Activated T-cell treated with anti-CD3 and anti-CD28 coated beads, Interleukin-2, amount 50 U/mL, for 4 hours (primary cell): ENCODE measurements around the gene CDK4. TPM values are rescaled to one million over a fixed set of nuclear protein-coding genes. Genes with fewer than 3 reads are reported as not detected.
"Not testable (repeated sequence)": the region's sequence is repeated elsewhere in the genome, so short reads cannot be mapped to it uniquely, and the experiment has no call there.

Experiments
- ATAC-seq, 2 donors: fragments of 200-7000 bp; cut with Tn5 transposase; one replicate each; pipeline ENCODE4 v1.10.0; 2021
- DNase-seq: peaks from one replicate; pipeline ENCODE4 v3.0.0-alpha.2; 2020
- H3K27me3 Mint-ChIP-seq: one replicate; pipeline ENCODE4 v1.8.0; 2021; ENCODE audit warnings: low read depth, mixed read lengths
- H3K36me3 Mint-ChIP-seq: one replicate; pipeline ENCODE4 v1.8.0; 2022; ENCODE audit warnings: mixed read lengths; ENCODE audit not compliant: insufficient read depth
- H3K4me1 Mint-ChIP-seq: one replicate; pipeline ENCODE4 v1.8.0; 2021; ENCODE audit warnings: low read depth, mixed read lengths
- H3K4me3 Mint-ChIP-seq: one replicate; pipeline ENCODE4 v1.8.0; 2021; ENCODE audit warnings: mild to moderate bottlenecking, moderate library complexity, mixed read lengths
- H3K9me3 Mint-ChIP-seq: one replicate; pipeline ENCODE4 v1.8.0; 2021; ENCODE audit warnings: mixed read lengths
- total RNA-seq, 3 donors: library from RNA; stranded (reverse); gene quantifications; one replicate each; pipeline ENCODE4 v1.2.1, GENCODE V29; 2021

The CDK4 gene
- total RNA-seq, 3 donors from 2014 or later = 347 to 382 (median 378) TPM

- Mint-ChIP-seq H3K4me1 (peaks cover 9% of the 10 kb centered on the region), H3K36me3 (peaks cover 19% of the 10 kb centered on the region), H3K4me3 (no peak overlapping the region), H3K27me3 (no peaks in the 10 kb centered on the region), H3K9me3 (no peaks in the 10 kb centered on the region)
- DNase-seq (no peak), ATAC-seq (no peak)
Measured at GRCh38 chr12:57724936-57725740, 27.0 kb downstream of the CDK4 start.

- Mint-ChIP-seq H3K4me3 (no peak overlapping the region), H3K27me3 (no peaks in the 10 kb centered on the region), H3K9me3 (no peaks in the 10 kb centered on the region), H3K36me3 (peaks cover 23% of the 10 kb centered on the region), H3K4me1 (peaks cover 9% of the 10 kb centered on the region)
- no peak for ATAC-seq
- no peak for DNase-seq
Measured at GRCh38 chr12:57724003-57724935, 27.8 kb downstream of the CDK4 start.

GRCh38 chr12:57723630-57723962, 28.5 kb downstream of the CDK4 start:
- peak in 1 of 2 donors; percentile 9 for ATAC-seq
- Mint-ChIP-seq H3K4me3 (no peak overlapping the region), H3K4me1 (peaks cover 9% of the 10 kb centered on the region), H3K9me3 (no peaks in the 10 kb centered on the region), H3K36me3 (peaks cover 24% of the 10 kb centered on the region), H3K27me3 (no peaks in the 10 kb centered on the region)
- no peak for DNase-seq

- peak in 1 of 2 donors; percentile 5 for ATAC-seq
Measured at GRCh38 chr12:57722716-57723629, 29.1 kb downstream of the CDK4 start.

GRCh38 chr12:57721846-57722608, 30.1 kb downstream of the CDK4 start:
- not testable (repeated sequence) for DNase-seq, H3K4me3 Mint-ChIP-seq, ATAC-seq, H3K4me1 Mint-ChIP-seq, H3K27me3 Mint-ChIP-seq, H3K9me3 Mint-ChIP-seq
- peaks cover 22% of the 10 kb centered on the region for H3K36me3 Mint-ChIP-seq

More at GRCh38 chr12:57722716-57723629, 29.1 kb downstream of the CDK4 start:
- H3K4me3 Mint-ChIP-seq = no peak overlapping the region
- H3K4me1 Mint-ChIP-seq = peaks cover 9% of the 10 kb centered on the region
- H3K36me3 Mint-ChIP-seq = peaks cover 24% of the 10 kb centered on the region
- H3K27me3 Mint-ChIP-seq = no peaks in the 10 kb centered on the region
- H3K9me3 Mint-ChIP-seq = no peaks in the 10 kb centered on the region
- DNase-seq = no peak

GRCh38 chr12:57720606-57721595, 31.2 kb downstream of the CDK4 start:
- H3K4me1 Mint-ChIP-seq = peaks cover 9% of the 10 kb centered on the region

GRCh38 chr12:57719777-57720605, 32.1 kb downstream of the CDK4 start:
- Mint-ChIP-seq H3K4me3 (no peak overlapping the region), H3K36me3 (peaks cover 23% of the 10 kb centered on the region), H3K4me1 (peaks cover 8% of the 10 kb centered on the region), H3K27me3 (no peaks in the 10 kb centered on the region), H3K9me3 (no peaks in the 10 kb centered on the region)
- ATAC-seq = no peak
- DNase-seq = no peak

More at GRCh38 chr12:57720606-57721595, 31.2 kb downstream of the CDK4 start:
- Mint-ChIP-seq H3K27me3 (no peaks in the 10 kb centered on the region), H3K36me3 (peaks cover 20% of the 10 kb centered on the region), H3K4me3 (no peak overlapping the region), H3K9me3 (no peaks in the 10 kb centered on the region)
- DNase-seq (no peak), ATAC-seq (no peak)

GRCh38 chr12:57718641-57719528, 33.2 kb downstream of the CDK4 start:
- Mint-ChIP-seq H3K9me3 (no peaks in the 10 kb centered on the region), H3K4me3 (no peak overlapping the region), H3K27me3 (no peaks in the 10 kb centered on the region), H3K4me1 (peaks cover 2% of the 10 kb centered on the region), H3K36me3 (peaks cover 23% of the 10 kb centered on the region)
- ATAC-seq (no peak), DNase-seq (no peak)

GRCh38 chr12:57717846-57718640, 34.1 kb downstream of the CDK4 start:
- Mint-ChIP-seq H3K4me1 (peaks cover 2% of the 10 kb centered on the region), H3K4me3 (no peak overlapping the region), H3K27me3 (no peaks in the 10 kb centered on the region), H3K36me3 (peaks cover 23% of the 10 kb centered on the region), H3K9me3 (no peaks in the 10 kb centered on the region)
- ATAC-seq (no peak), DNase-seq (no peak)

GRCh38 chr12:57717131-57717530, 35.0 kb downstream of the CDK4 start:
- DNase-seq (no peak), ATAC-seq (no peak)
- no peaks in the 10 kb centered on the region for H3K27me3 Mint-ChIP-seq
- H3K36me3 Mint-ChIP-seq = peaks cover 27% of the 10 kb centered on the region
- no peak overlapping the region for H3K4me3 Mint-ChIP-seq
- no peaks in the 10 kb centered on the region for H3K9me3 Mint-ChIP-seq
- peaks cover 2% of the 10 kb centered on the region for H3K4me1 Mint-ChIP-seq
